NCI-H2081 treated with DMSO at 0.1 percent for 48 hours (cell line): ENCODE measurements around the gene CHN2.

ENCODE experiments used
- DNase-seq: peaks from one replicate; lab custom pipeline; 2025; lab: John Stamatoyannopoulos, UW

Gene CHN2

GRCh38 chr7:29434380-29434768, 239.8 kb downstream of the CHN2 start:
- no peak for DNase-seq

GRCh38 chr7:29435167-29435566, 240.6 kb downstream of the CHN2 start:
- no peak for DNase-seq

GRCh38 chr7:29435902-29436301, 241.3 kb downstream of the CHN2 start:
- no peak for DNase-seq

- DNase-seq = no peak
Observed at GRCh38 chr7:29442146-29442545, 247.6 kb downstream of the CHN2 start.

- no peak for DNase-seq
Observed at GRCh38 chr7:29443552-29443951, 249.0 kb downstream of the CHN2 start.

GRCh38 chr7:29444267-29444666, 249.7 kb downstream of the CHN2 start:
- DNase-seq = no peak

GRCh38 chr7:29445736-29446135, 251.2 kb downstream of the CHN2 start:
- DNase-seq = no peak

GRCh38 chr7:29447828-29448227, 253.3 kb downstream of the CHN2 start:
- DNase-seq = no peak

GRCh38 chr7:29449569-29450260, 255.1 kb downstream of the CHN2 start:
- DNase-seq = no peak

- DNase-seq = no peak
Observed at GRCh38 chr7:29453021-29453420, 258.4 kb downstream of the CHN2 start.

GRCh38 chr7:29454464-29454863, 259.9 kb downstream of the CHN2 start:
- DNase-seq = no peak

- no peak for DNase-seq
Observed at GRCh38 chr7:29454899-29455451, 260.4 kb downstream of the CHN2 start.

- no peak for DNase-seq
Observed at GRCh38 chr7:29457141-29457561, 262.6 kb downstream of the CHN2 start.

- no peak for DNase-seq
Observed at GRCh38 chr7:29457565-29458011, 263.0 kb downstream of the CHN2 start.

GRCh38 chr7:29458933-29459332, 264.4 kb downstream of the CHN2 start:
- DNase-seq = no peak

GRCh38 chr7:29459589-29459988, 265.0 kb downstream of the CHN2 start:
- no peak for DNase-seq

GRCh38 chr7:29461996-29462395, 267.4 kb downstream of the CHN2 start:
- no peak for DNase-seq

GRCh38 chr7:29463504-29464158, 269.1 kb downstream of the CHN2 start:
- DNase-seq = no peak

GRCh38 chr7:29464753-29465152, 270.2 kb downstream of the CHN2 start:
- DNase-seq = no peak

- DNase-seq = no peak
Observed at GRCh38 chr7:29467193-29467926, 272.8 kb downstream of the CHN2 start.

- DNase-seq = no peak
Observed at GRCh38 chr7:29468196-29468595, 273.6 kb downstream of the CHN2 start.

- DNase-seq = no peak
Observed at GRCh38 chr7:29469281-29469680, 274.7 kb downstream of the CHN2 start.
